Body of pancreas (tissue), 4 donors: ENCODE measurements around the gene MC2R.

ENCODE experiments used
- POLR2A ChIP-seq, 3 donors: fragments of 450-650 bp; IDR thresholded peaks; one replicate each; pipeline ENCODE4 v1.6.1; 2016; ENCODE audit warnings: antibody characterized with exemption in 3 of 3, mild to moderate bottlenecking in 2 of 3
- TF ChIP-seq, protein P1 (sequence below), 7 experiments: fragments of 450-650 bp in 4 of 7; fragments of 200-600 bp in 3 of 7; sonication (generic) in 3 of 7; IDR thresholded peaks; one replicate each; pipeline ENCODE4 v1.5.1; 2016 to 2019; ENCODE audit warnings: antibody characterized with exemption in 7 of 7

DNA sequence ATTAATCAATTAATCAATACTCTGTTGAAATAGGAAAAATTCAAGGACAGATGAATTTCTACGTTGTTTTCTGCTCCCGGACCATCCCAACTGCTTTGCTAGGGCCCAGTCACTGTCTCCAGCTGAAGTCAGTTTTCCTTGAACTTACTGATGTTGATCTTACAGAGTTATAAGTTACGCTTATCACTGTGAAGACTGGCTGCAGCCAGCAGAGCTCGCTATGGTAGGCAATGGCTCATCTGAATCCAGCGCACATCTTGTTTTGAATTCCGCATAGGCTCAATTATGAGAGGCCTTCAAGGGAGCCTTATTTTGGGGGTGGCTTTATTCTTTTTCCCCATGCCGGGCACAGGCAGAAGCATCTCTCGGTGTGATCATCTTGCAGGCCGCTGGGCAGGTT lies 2.7 kb downstream of the MC2R start:
- TF ChIP-seq, protein P1, sequence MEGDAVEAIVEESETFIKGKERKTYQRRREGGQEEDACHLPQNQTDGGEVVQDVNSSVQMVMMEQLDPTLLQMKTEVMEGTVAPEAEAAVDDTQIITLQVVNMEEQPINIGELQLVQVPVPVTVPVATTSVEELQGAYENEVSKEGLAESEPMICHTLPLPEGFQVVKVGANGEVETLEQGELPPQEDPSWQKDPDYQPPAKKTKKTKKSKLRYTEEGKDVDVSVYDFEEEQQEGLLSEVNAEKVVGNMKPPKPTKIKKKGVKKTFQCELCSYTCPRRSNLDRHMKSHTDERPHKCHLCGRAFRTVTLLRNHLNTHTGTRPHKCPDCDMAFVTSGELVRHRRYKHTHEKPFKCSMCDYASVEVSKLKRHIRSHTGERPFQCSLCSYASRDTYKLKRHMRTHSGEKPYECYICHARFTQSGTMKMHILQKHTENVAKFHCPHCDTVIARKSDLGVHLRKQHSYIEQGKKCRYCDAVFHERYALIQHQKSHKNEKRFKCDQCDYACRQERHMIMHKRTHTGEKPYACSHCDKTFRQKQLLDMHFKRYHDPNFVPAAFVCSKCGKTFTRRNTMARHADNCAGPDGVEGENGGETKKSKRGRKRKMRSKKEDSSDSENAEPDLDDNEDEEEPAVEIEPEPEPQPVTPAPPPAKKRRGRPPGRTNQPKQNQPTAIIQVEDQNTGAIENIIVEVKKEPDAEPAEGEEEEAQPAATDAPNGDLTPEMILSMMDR (IDR thresholded peaks at IDR 0.05) = no peak
- TF ChIP-seq POLR2A (IDR thresholded peaks at IDR 0.05) = no peak
